Mucosa of stomach (tissue), 1 donor: ENCODE measurements around the gene OR6N1.

ENCODE experiments used
- H3K27me3 ChIP-seq: one replicate; pipeline ENCODE4 v1.7.0; 2013; ENCODE audit warnings: mild to moderate bottlenecking, low read length; ENCODE audit not compliant: control insufficient read depth, insufficient read depth
- H3K36me3 ChIP-seq: one replicate; pipeline ENCODE4 v1.7.0; 2013; ENCODE audit warnings: low read length; ENCODE audit not compliant: control insufficient read depth, insufficient read depth
- H3K4me1 ChIP-seq: one replicate; pipeline ENCODE4 v1.7.0; 2013; ENCODE audit warnings: mild to moderate bottlenecking, low read length; ENCODE audit not compliant: control insufficient read depth, insufficient read depth
- H3K4me3 ChIP-seq: one replicate; pipeline ENCODE4 v1.7.0; 2013; ENCODE audit warnings: low read length
- H3K9ac ChIP-seq: one replicate; pipeline ENCODE4 v1.7.0; 2013; ENCODE audit warnings: mild to moderate bottlenecking, low read length, moderate library complexity
- H3K9me3 ChIP-seq: one replicate; pipeline ENCODE4 v1.7.0; 2013; ENCODE audit warnings: mild to moderate bottlenecking, low read length, moderate library complexity; ENCODE audit not compliant: control insufficient read depth
- donor health status: Pancreatic carcinoma.

OR6N1 gene, protein sequence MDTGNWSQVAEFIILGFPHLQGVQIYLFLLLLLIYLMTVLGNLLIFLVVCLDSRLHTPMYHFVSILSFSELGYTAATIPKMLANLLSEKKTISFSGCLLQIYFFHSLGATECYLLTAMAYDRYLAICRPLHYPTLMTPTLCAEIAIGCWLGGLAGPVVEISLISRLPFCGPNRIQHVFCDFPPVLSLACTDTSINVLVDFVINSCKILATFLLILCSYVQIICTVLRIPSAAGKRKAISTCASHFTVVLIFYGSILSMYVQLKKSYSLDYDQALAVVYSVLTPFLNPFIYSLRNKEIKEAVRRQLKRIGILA

GRCh38 chr1:158771950-158772866 is at the start of gene OR6N1:
TSS of gene OR6N1 (minus strand) at chr1:158772195. CDS start at chr1:158766682, 5,513 bp downstream.
- no peaks in the 10 kb centered on the region for H3K27me3 ChIP-seq
- no peak within 1 kb of the TSS for H3K4me3 ChIP-seq
- no peaks in the 10 kb centered on the region for H3K36me3 ChIP-seq
- H3K9ac ChIP-seq, result no peak within 1 kb of the TSS
- H3K9me3 ChIP-seq, result no peaks in the 10 kb centered on the region
- H3K4me1 ChIP-seq, result no peaks in the 10 kb centered on the region

- H3K4me1 ChIP-seq, result no peaks in the 10 kb centered on the region
- no peaks in the 10 kb centered on the region for H3K27me3 ChIP-seq
- H3K9me3 ChIP-seq, result no peaks in the 10 kb centered on the region
- no peak overlapping the region for H3K9ac ChIP-seq
- H3K36me3 ChIP-seq, result no peaks in the 10 kb centered on the region
- no peak overlapping the region for H3K4me3 ChIP-seq
Observed at GRCh38 chr1:158821723-158822122, 49.7 kb upstream of the OR6N1 start.

DNA sequence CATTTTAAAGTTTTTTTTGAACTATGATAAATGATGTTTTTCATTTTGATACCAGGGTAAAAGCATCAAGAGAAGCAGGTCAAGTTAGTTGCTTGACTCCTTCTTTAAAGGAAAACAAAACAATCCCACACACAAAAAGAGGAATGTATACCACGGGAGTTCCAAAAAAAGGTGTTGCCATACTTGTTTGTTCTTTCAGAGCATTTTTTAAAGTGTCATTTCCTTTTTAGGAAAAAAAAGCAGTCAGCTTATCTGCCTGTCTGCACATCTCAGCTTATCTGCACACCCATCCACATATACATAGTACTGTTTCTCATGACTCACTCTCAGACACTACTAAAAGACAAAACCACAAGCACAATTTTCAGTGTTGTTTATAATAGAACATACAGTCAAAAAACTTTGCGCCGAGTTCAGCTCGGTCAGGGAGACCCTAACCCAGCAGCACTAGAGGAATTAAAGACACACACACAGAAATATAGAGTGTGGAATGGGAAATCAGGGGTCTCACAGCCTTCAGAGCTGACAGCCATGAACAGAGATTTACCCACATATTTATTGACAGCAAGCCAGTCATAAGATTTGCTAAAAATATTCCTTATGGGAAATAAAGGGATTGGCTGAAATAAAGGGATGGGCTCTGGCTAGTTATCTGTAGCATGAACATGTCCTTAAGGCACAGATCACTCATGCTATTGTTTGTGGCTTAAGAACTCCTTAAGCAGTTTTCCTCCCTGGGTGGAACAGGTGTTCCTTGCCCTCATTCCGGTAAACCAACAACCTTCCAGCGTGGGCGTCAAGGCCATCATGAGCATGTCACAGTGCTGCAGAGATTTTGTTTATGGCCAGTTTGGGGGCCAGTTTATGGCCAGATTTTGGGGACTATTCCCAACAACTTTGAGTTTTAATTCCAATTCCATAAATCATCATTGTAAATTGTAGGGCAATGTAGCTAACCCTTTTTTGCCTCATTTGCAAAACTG is 47.8 kb upstream of the OR6N1 start:
- Histone ChIP-seq H3K9me3 (no peaks in the 10 kb centered on the region), H3K36me3 (no peaks in the 10 kb centered on the region), H3K27me3 (no peaks in the 10 kb centered on the region), H3K9ac (no peak overlapping the region), H3K4me3 (no peak overlapping the region), H3K4me1 (no peaks in the 10 kb centered on the region)

- Histone ChIP-seq H3K9me3 (no peaks in the 10 kb centered on the region), H3K27me3 (no peaks in the 10 kb centered on the region), H3K4me1 (no peaks in the 10 kb centered on the region), H3K9ac (no peak overlapping the region), H3K4me3 (no peak overlapping the region), H3K36me3 (no peaks in the 10 kb centered on the region)
Observed at GRCh38 chr1:158818975-158819431, 47.0 kb upstream of the OR6N1 start.

DNA sequence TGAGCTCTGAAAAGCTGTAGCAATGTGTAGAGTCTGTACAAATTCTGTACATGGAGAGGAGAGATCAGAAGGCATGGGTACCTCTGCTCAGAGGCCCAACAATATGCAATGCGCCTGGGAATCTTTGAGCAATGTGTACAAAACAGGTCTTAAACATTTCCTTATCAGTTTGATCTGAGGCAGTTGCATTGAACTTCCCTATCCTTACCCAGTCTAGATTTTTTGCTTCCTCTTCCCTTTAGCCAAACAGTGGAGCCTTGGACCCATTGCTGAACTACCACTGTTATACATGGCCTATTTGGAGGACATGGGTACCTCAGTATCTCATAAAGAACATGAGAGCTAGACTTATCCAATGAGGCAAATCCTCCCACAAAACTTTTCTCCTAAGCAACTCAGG is 46.6 kb upstream of the OR6N1 start:
- Histone ChIP-seq H3K4me3 (no peak overlapping the region), H3K36me3 (no peaks in the 10 kb centered on the region), H3K27me3 (no peaks in the 10 kb centered on the region), H3K9me3 (no peaks in the 10 kb centered on the region), H3K4me1 (no peaks in the 10 kb centered on the region), H3K9ac (no peak overlapping the region)

GRCh38 chr1:158814970-158815369 is 43.0 kb upstream of the OR6N1 start:
- no peaks in the 10 kb centered on the region for H3K36me3 ChIP-seq
- no peak overlapping the region for H3K9ac ChIP-seq
- no peaks in the 10 kb centered on the region for H3K27me3 ChIP-seq
- no peak overlapping the region for H3K4me3 ChIP-seq
- H3K4me1 ChIP-seq, result no peaks in the 10 kb centered on the region
- H3K9me3 ChIP-seq, result no peaks in the 10 kb centered on the region

GRCh38 chr1:158813164-158813563 is 41.2 kb upstream of the OR6N1 start:
- H3K9ac ChIP-seq, result no peak overlapping the region
- H3K9me3 ChIP-seq, result no peaks in the 10 kb centered on the region
- H3K4me1 ChIP-seq, result no peaks in the 10 kb centered on the region

GRCh38 chr1:158812336-158812735 is 40.3 kb upstream of the OR6N1 start:
- Histone ChIP-seq H3K36me3 (no peaks in the 10 kb centered on the region), H3K4me3 (no peak overlapping the region), H3K27me3 (no peaks in the 10 kb centered on the region), H3K9me3 (no peaks in the 10 kb centered on the region), H3K9ac (no peak overlapping the region), H3K4me1 (no peaks in the 10 kb centered on the region)

More at GRCh38 chr1:158813164-158813563, 41.2 kb upstream of the OR6N1 start:
- no peaks in the 10 kb centered on the region for H3K36me3 ChIP-seq
- no peaks in the 10 kb centered on the region for H3K27me3 ChIP-seq
- no peak overlapping the region for H3K4me3 ChIP-seq

DNA sequence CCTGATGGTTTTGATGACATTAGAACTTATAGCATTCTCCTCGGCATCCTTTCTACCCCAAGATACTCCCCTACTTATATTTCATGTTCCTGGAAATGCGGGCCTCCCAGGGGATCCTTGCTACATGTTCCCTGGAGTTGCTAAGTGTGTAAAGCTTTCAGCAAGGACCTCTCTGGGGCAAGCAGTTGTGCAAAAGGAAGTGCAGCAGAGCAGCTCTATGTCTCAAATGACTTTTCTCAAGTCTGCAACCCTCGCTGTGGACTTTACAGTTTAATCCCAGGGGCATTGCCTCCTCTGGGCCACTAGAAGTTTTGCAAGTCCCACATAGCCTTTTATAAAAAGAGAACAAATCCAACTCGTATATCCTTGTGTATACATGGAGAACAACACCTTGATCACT is 38.3 kb upstream of the OR6N1 start:
- no peaks in the 10 kb centered on the region for H3K4me1 ChIP-seq
- no peak overlapping the region for H3K9ac ChIP-seq
- H3K4me3 ChIP-seq, result no peak overlapping the region
- H3K27me3 ChIP-seq, result no peaks in the 10 kb centered on the region
- H3K9me3 ChIP-seq, result no peaks in the 10 kb centered on the region
- H3K36me3 ChIP-seq, result no peaks in the 10 kb centered on the region

GRCh38 chr1:158809862-158810261 is 37.9 kb upstream of the OR6N1 start:
- no peak overlapping the region for H3K9ac ChIP-seq
- no peaks in the 10 kb centered on the region for H3K9me3 ChIP-seq
- no peaks in the 10 kb centered on the region for H3K36me3 ChIP-seq
- H3K27me3 ChIP-seq, result no peaks in the 10 kb centered on the region
- H3K4me3 ChIP-seq, result no peak overlapping the region
- no peaks in the 10 kb centered on the region for H3K4me1 ChIP-seq

DNA sequence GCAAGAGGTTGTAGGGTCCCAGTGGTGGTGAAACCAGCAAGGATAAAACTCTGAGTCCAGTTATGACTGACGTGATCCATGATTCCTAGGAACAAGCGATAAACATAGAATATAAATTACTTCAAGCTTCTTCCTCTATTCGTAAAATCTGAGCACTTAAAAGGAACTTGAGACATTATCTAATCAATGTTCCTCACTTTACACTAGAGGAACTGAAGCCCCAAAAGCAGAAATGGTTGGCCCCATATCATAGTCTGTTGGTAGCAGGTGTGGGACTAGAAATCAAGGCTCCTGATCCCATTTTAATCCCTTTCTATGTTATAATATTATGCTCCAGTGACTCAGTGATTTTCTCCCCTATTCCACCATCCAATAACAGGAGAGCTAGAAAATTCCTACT is 37.3 kb upstream of the OR6N1 start:
- Histone ChIP-seq H3K9ac (no peak overlapping the region), H3K4me3 (no peak overlapping the region), H3K9me3 (no peaks in the 10 kb centered on the region), H3K27me3 (no peaks in the 10 kb centered on the region), H3K4me1 (no peaks in the 10 kb centered on the region), H3K36me3 (no peaks in the 10 kb centered on the region)
